PC-3 (cell line): ENCODE data around the gene SESN1. TPM values are rescaled to one million over a fixed set of nuclear protein-coding genes. Genes with fewer than 3 reads are reported as not detected.

Source experiments
- ATAC-seq: fragments of 200-7000 bp; cut with Tn5 transposase; 2 replicates; pipeline ENCODE4 v1.9.1; 2020; ENCODE audit warnings: mild to moderate bottlenecking, moderate library complexity
- BruUV-seq: library from RNA; stranded (reverse); fragments of 400-500 nt; replicated peaks from 2 replicates; lab custom pipeline; 2021; lab: Mats Ljungman, UMichigan
- CTCF ChIA-PET: fragments of 300-600 bp; sonication (Branson Sonifier 250); formaldehyde crosslinking; loops from one replicate; lab custom pipeline; 2022; ENCODE audit warnings: antibody characterized with exemption; lab: Charles Lee
- POLR2A ChIA-PET: fragments of 300-600 bp; sonication (Branson Sonifier 250); formaldehyde crosslinking; loops from one replicate; lab custom pipeline; 2022; ENCODE audit warnings: antibody characterized with exemption; ENCODE audit not compliant: unreplicated experiment; lab: Charles Lee
- DNase-seq: peaks from one replicate; pipeline ENCODE4 v3.0.0-alpha.2; 2015
- H2AFZ ChIP-seq: fragments of 300-600 bp; sonication (generic); 2 replicates; pipeline ENCODE4 v1.6.0; 2016; ENCODE audit warnings: antibody characterized with exemption, low read length
- H3F3A ChIP-seq: fragments of 300-600 bp; sonication (generic); one replicate; pipeline ENCODE4 v1.6.0; 2017; ENCODE audit warnings: antibody characterized with exemption, low read length, control low read depth, mild to moderate bottlenecking; ENCODE audit not compliant: unreplicated experiment
- H3K27ac ChIP-seq: fragments of 300-600 bp; sonication (generic); 2 replicates; pipeline ENCODE4 v1.5.1; 2016; ENCODE audit warnings: mild to moderate bottlenecking, low read length
- H3K27me3 ChIP-seq: fragments of 300-600 bp; sonication (generic); 2 replicates; pipeline ENCODE4 v1.6.1; 2016; ENCODE audit warnings: low read length, mixed read lengths
- H3K36me3 ChIP-seq: fragments of 300-600 bp; sonication (generic); 2 replicates; pipeline ENCODE4 v1.6.1; 2016; ENCODE audit warnings: low read depth, mixed run types, low read length, mixed read lengths
- H3K4me1 ChIP-seq: fragments of 300-600 bp; sonication (generic); 2 replicates; pipeline ENCODE4 v1.5.1; 2016; ENCODE audit warnings: low read length; ENCODE audit not compliant: insufficient read depth
- H3K4me2 ChIP-seq: fragments of 300-600 bp; sonication (generic); 2 replicates; pipeline ENCODE4 v1.6.0; 2016; ENCODE audit warnings: low read length
- H3K4me3 ChIP-seq: fragments of 300-600 bp; sonication (generic); 2 replicates; pipeline ENCODE4 v1.5.1; 2016; ENCODE audit warnings: mild to moderate bottlenecking, low read length, mixed read lengths
- H3K79me2 ChIP-seq: fragments of 300-600 bp; sonication (generic); 2 replicates; pipeline ENCODE4 v1.6.1; 2017; ENCODE audit warnings: low read length, mixed read lengths
- H3K9ac ChIP-seq: fragments of 300-600 bp; sonication (generic); 2 replicates; pipeline ENCODE4 v1.6.0; 2016; ENCODE audit warnings: mild to moderate bottlenecking, low read length
- H3K9me2 ChIP-seq: fragments of 300-600 bp; sonication (generic); replicated peaks from 2 replicates; pipeline ENCODE4 v1.6.1; 2016; ENCODE audit warnings: mixed run types, low read length, mixed read lengths
- H3K9me3 ChIP-seq: fragments of 300-600 bp; sonication (generic); 2 replicates; pipeline ENCODE4 v1.6.1; 2016; ENCODE audit warnings: low read length, mixed read lengths
- H4K20me1 ChIP-seq: fragments of 300-600 bp; sonication (generic); 2 replicates; pipeline ENCODE4 v1.6.1; 2016; ENCODE audit warnings: low read length, mixed read lengths
- CTCF ChIP-seq: fragments of 300-600 bp; sonication (generic); conservative IDR thresholded peaks from 2 replicates; pipeline ENCODE4 v1.5.1; 2017; ENCODE audit warnings: antibody characterized with exemption, low read depth, mild to moderate bottlenecking, low read length
- EZH2 ChIP-seq: fragments of 300-600 bp; sonication (generic); IDR thresholded peaks from one replicate; pipeline ENCODE4 v1.6.1; 2017; ENCODE audit warnings: antibody characterized with exemption, mild to moderate bottlenecking, low read length; ENCODE audit not compliant: unreplicated experiment
- EZH2phosphoT487 ChIP-seq: fragments of 300-600 bp; sonication (generic); IDR thresholded peaks from 2 replicates; pipeline ENCODE4 v1.6.1; 2018; ENCODE audit warnings: mild to moderate bottlenecking, antibody characterized with exemption, low read length, borderline replicate concordance
- intact Hi-C: fragments of 100-400 bp; cut with micrococcal nuclease; formaldehyde crosslinking; loops from 2 replicates; pipeline ENCODE4 v1.9.0; 2023
- total RNA-seq: library from RNA; depleted of rRNA; stranded (reverse); fragments of >200 nt; gene quantifications from 2 replicates; pipeline ENCODE4 v1.2.3, GENCODE V29; 2014

SESN1 gene
- total RNA-seq, 1 experiment from 2014 or later: 3.4 TPM

- H3K4me1 ChIP-seq: no peaks in the 10 kb centered on the region
- no peak for DNase-seq
- ChIA-PET CTCF (no interaction called here), POLR2A (no interaction called here)
- no peaks in the 10 kb centered on the region for H3F3A ChIP-seq
- H3K9me2 ChIP-seq: no peaks in the 10 kb centered on the region
- no peaks in the 10 kb centered on the region for H4K20me1 ChIP-seq
- no peaks in the 10 kb centered on the region for H3K27me3 ChIP-seq
- H3K36me3 ChIP-seq: no peaks in the 10 kb centered on the region
- no peak for TF ChIP-seq CTCF
- TF ChIP-seq EZH2phosphoT487: no peak
- no peak for TF ChIP-seq EZH2
- no peak for ATAC-seq
- BruUV-seq: no TSS peak
- H2AFZ ChIP-seq: no peak overlapping the region
- H3K9me3 ChIP-seq: no peaks in the 10 kb centered on the region
- no peak overlapping the region for H3K4me2 ChIP-seq
- no peak overlapping the region for H3K4me3 ChIP-seq
- intact Hi-C loops: no loop called here
- H3K27ac ChIP-seq: no peak overlapping the region
- no peak overlapping the region for H3K9ac ChIP-seq
- no peaks in the 10 kb centered on the region for H3K79me2 ChIP-seq
Measured at GRCh38 chr6:109023356-109023925, 71.2 kb downstream of the SESN1 start.

GRCh38 chr6:109021870-109022269 is 72.8 kb downstream of the SESN1 start:
- CTCF ChIA-PET: interaction anchor here (0.6 kb wide), 1 partner anchor 12 kb away, joined by 4 read pairs; no protein-coding TSS in a partner anchor
- Histone ChIP-seq H3K36me3 (no peaks in the 10 kb centered on the region), H3K79me2 (no peaks in the 10 kb centered on the region), H3K9ac (no peak overlapping the region), H3K4me3 (no peak overlapping the region), H3K9me2 (no peaks in the 10 kb centered on the region), H3K27me3 (no peaks in the 10 kb centered on the region), H4K20me1 (no peaks in the 10 kb centered on the region), H3K4me1 (no peaks in the 10 kb centered on the region), H3K27ac (no peak overlapping the region), H3F3A (no peaks in the 10 kb centered on the region), H2AFZ (no peak overlapping the region), H3K4me2 (no peak overlapping the region), H3K9me3 (no peaks in the 10 kb centered on the region)
- POLR2A ChIA-PET: no interaction called here
- no peak for TF ChIP-seq CTCF
- TF ChIP-seq EZH2phosphoT487: no peak
- no peak for TF ChIP-seq EZH2
- intact Hi-C loops: no loop called here
- ATAC-seq (no peak), DNase-seq (no peak)
- BruUV-seq: no TSS peak

- intact Hi-C loops: no loop called here
- Histone ChIP-seq H3K4me1 (no peaks in the 10 kb centered on the region), H3K9me2 (no peaks in the 10 kb centered on the region), H3K27ac (no peak overlapping the region), H3K36me3 (no peaks in the 10 kb centered on the region), H3K9ac (no peak overlapping the region), H3F3A (no peaks in the 10 kb centered on the region), H3K4me2 (no peak overlapping the region), H3K27me3 (no peaks in the 10 kb centered on the region), H3K79me2 (no peaks in the 10 kb centered on the region), H4K20me1 (no peaks in the 10 kb centered on the region), H3K9me3 (no peaks in the 10 kb centered on the region), H3K4me3 (no peak overlapping the region), H2AFZ (no peak overlapping the region)
- ChIA-PET POLR2A (no interaction called here), CTCF (no interaction called here)
- BruUV-seq: no TSS peak
- ATAC-seq (no peak), DNase-seq (no peak)
- TF ChIP-seq EZH2phosphoT487 (no peak), EZH2 (no peak), CTCF (no peak)
Measured at GRCh38 chr6:109019911-109020310, 74.7 kb downstream of the SESN1 start.
